Activated T-helper 1 cell treated with anti-CD3 and anti-CD28 coated beads, Interleukin-12 subunit alpha, Interleukin-12 subunit beta, Interleukin-2, Interleukin-4 antibody, amounts not matched to agents 30 ng/mL and 10 ng/mL and 1 ng/mL, durations not matched to agents 14 hours and 24 hours and 36 hours (primary cell): ENCODE results near the gene GDA. TPM values are rescaled to one million over a fixed set of nuclear protein-coding genes. Genes with fewer than 3 reads are reported as not detected.

Source experiments
- DNase-seq: peaks from one replicate; pipeline ENCODE4 v3.0.0; 2021; ENCODE audit warnings: low spot score
- H3K27ac Mint-ChIP-seq: one replicate; pipeline ENCODE4 v1.8.0; 2021; ENCODE audit warnings: mild to moderate bottlenecking, mixed read lengths
- H3K27me3 Mint-ChIP-seq: one replicate; pipeline ENCODE4 v1.8.0; 2022; ENCODE audit warnings: mild to moderate bottlenecking, moderate library complexity, mixed read lengths; ENCODE audit not compliant: insufficient read depth
- H3K36me3 Mint-ChIP-seq: one replicate; pipeline ENCODE4 v1.8.0; 2021; ENCODE audit warnings: low read depth, mixed read lengths
- H3K4me1 Mint-ChIP-seq: one replicate; pipeline ENCODE4 v1.8.0; 2021; ENCODE audit warnings: low read depth, mixed read lengths
- H3K4me3 Mint-ChIP-seq: one replicate; pipeline ENCODE4 v1.8.0; 2021; ENCODE audit warnings: mild to moderate bottlenecking, moderate library complexity, mixed read lengths
- H3K9me3 Mint-ChIP-seq: one replicate; pipeline ENCODE4 v1.8.0; 2021; ENCODE audit warnings: mixed read lengths
- intact Hi-C: fragments of 100-400 bp; cut with micrococcal nuclease; formaldehyde crosslinking; loops from one replicate; pipeline ENCODE4 v1.15.1; 2024
- total RNA-seq: library from RNA; stranded (reverse); gene quantifications from 2 replicates; pipeline ENCODE4 v1.2.3, GENCODE V29; 2022

The GDA gene
- total RNA-seq, 1 donor from 2014 or later = not detected

DNA sequence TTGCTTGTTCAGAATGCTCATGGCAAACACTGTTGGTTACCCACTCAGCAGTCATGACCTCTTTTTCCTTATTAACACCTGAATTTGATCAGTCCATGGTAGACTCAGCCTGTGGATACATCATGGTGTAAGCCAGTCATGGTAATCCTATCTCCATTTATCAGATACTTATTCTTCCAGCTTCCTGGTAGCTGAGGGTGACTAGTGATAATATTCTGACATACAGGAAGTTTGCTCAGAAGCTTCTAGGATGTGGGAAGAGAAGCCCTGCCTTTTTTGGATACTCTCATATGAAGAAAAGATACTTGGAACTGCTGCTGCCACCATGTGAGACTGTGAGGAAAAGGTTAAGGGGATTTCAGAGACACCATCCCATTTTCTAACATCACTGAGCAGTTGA lies 7.3 kb downstream of the GDA start:
- Mint-ChIP-seq H3K27me3 (no peaks in the 10 kb centered on the region), H3K27ac (no peak overlapping the region), H3K4me3 (no peak overlapping the region), H3K9me3 (no peaks in the 10 kb centered on the region), H3K36me3 (no peaks in the 10 kb centered on the region), H3K4me1 (no peaks in the 10 kb centered on the region)
- intact Hi-C loops = no loop called here
- no peak for DNase-seq

DNA sequence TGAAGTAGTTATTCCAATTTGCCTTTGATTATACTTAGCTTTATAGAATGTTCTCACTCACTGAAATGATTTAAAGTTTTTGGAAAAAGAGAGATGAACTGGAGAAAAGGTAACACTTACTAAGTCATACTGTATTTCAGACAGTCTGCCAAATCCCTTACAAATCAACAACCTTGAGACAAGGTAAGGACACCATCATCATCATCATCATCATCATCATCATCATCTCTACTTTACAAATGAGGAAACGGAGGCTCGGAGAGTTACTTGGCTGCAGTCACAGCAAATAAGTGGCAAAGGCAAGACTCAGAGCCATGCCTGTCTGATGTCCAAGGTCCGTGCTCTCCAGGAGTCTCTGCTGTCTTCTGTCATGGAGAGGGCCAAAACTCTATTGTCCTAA lies 9.4 kb downstream of the GDA start:
- intact Hi-C loops = no loop called here
- Mint-ChIP-seq H3K9me3 (no peaks in the 10 kb centered on the region), H3K4me3 (no peak overlapping the region)

DNA sequence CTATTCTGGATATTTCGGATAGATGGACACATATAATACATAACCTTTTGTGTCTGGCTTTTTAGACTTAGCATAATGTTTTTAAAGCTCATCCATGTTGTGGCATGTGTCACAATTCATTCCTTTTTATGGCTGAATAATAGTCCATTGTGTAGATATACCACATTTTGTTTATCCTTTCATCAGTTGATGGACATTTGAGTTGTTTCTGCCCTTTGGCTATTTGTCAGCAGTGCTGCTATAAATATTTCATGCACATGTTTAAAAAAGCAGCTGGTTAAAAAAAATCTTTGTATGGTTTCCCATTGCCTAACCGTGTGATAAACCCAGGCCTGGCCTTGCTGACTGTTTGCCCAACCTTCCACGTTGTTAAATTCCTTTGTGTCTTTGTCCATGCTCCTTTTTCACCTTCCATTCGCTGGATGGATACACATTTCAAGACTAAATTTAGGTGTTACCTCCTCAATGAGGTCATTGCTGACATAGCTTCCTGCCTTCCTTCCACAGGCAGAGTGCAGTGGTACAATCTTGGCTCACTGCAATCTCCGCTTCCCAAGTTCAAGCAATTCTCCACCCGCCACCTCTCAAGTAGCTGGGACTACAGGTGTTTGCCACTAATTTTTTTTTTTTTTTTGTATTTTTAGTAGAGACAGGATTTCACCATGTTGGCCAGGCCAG lies 11.3 kb downstream of the GDA start:
- intact Hi-C loops = no loop called here
- H3K27ac Mint-ChIP-seq = no peak overlapping the region
- H3K4me1 Mint-ChIP-seq = no peaks in the 10 kb centered on the region
- H3K9me3 Mint-ChIP-seq = no peaks in the 10 kb centered on the region
- H3K36me3 Mint-ChIP-seq = no peaks in the 10 kb centered on the region
- no peaks in the 10 kb centered on the region for H3K27me3 Mint-ChIP-seq
- DNase-seq = no peak
- no peak overlapping the region for H3K4me3 Mint-ChIP-seq

More for the DNA sequence above, 9.4 kb downstream of the GDA start:
- H3K27me3 Mint-ChIP-seq = no peaks in the 10 kb centered on the region
- H3K4me1 Mint-ChIP-seq = no peaks in the 10 kb centered on the region
- no peak for DNase-seq
- no peaks in the 10 kb centered on the region for H3K36me3 Mint-ChIP-seq
- H3K27ac Mint-ChIP-seq = no peak overlapping the region

DNA sequence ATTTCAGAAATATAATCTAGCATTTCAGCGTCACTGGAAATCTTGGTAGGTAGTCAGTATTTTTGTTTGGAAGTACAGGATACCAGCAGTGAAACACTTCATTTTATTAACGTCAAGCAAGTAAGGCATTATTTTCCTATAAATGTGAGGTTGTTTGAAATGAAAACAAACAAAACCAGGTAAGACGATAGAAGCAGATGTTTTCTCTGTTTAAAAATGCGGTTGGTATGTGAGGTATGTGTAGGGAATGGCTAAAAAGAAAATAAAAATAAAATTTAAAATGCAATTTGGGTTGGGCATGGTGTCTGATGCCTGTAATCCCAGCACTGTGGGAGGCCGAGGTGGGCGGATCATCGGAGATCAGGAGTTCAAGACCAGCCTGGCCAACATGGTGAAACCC lies 16.1 kb downstream of the GDA start:
- no peak for DNase-seq
- no peaks in the 10 kb centered on the region for H3K9me3 Mint-ChIP-seq
- intact Hi-C loops = no loop called here
- H3K27ac Mint-ChIP-seq = no peak overlapping the region
- H3K27me3 Mint-ChIP-seq = no peaks in the 10 kb centered on the region
- H3K36me3 Mint-ChIP-seq = no peaks in the 10 kb centered on the region
- no peak overlapping the region for H3K4me3 Mint-ChIP-seq
- no peaks in the 10 kb centered on the region for H3K4me1 Mint-ChIP-seq

DNA sequence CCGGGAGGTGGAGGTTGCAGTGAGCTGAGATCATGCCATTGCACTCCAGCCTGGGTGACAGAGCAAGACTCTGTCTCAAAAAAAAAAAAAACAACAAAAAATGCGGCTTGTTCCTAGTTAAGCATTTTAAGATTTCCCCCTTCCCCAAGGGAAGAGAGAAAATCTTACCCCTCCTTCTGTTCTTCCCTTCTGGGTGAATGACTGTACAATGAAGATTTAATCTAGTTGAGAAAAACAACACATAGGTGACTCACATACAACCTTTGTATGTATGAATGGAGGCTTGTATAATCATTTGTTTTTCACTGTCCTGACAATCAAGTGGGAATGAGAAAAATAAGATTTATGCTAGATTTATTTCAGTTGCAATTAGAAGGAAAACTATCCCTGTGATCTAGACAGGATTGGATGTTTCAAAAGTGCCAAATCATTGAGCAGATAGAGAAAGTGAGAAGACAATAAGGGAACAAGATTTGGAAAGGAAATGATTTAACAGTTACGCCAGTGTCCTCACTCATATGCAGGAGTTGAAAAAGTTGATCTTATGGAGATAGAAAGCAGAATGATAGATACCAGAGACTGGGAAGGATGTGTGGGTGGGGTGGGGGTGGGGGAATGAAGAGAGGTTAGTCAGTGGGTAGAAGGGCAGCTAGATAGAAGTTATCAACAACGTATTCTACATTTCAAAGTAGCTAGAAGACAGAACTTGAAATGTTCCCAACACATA lies 16.7 kb downstream of the GDA start:
- Mint-ChIP-seq H3K4me1 (no peaks in the 10 kb centered on the region), H3K27me3 (no peaks in the 10 kb centered on the region), H3K4me3 (no peak overlapping the region), H3K36me3 (no peaks in the 10 kb centered on the region), H3K27ac (no peak overlapping the region), H3K9me3 (no peaks in the 10 kb centered on the region)
- intact Hi-C loops = no loop called here
- no peak for DNase-seq

DNA sequence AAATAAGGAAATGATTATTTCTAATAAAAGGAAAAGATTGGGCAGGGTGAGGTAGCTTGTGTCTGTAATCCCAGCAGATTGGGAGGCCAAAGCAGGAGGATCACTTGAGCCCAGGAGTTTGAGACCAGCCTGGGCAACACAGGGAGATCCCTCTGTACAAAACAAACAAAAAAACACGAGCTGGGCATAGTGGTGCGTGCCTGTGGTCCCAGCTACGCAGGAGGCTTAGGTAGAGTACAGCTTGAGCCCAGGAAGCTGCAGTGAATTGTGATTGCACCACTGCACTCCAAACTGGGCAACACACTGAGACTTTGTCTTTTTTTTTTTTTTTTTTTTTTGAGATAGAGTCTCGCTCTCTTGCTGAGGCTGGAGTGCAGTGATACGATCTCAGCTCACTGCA lies 18.8 kb downstream of the GDA start:
- H3K36me3 Mint-ChIP-seq = no peaks in the 10 kb centered on the region
- intact Hi-C loops = no loop called here
- H3K27me3 Mint-ChIP-seq = no peaks in the 10 kb centered on the region

DNA sequence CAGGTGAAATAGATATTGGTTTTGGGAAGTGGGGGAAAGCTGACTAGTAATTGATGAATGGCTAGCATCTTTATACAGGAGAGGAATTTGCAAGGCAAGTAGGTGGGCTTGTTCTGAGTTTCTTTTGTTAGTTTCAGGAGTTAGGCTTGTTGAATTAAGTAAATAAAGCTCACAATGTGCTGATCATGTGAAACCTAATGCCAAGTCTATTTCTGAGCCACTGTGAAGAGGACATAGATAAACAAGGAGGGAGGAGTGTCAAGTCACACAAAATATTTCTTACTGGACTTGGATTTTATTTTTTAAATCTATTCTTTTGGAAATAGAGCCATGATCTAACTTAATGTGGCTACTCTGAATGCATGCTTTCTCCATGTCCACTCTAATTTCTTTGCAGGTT lies 19.9 kb downstream of the GDA start:
- H3K27me3 Mint-ChIP-seq = no peaks in the 10 kb centered on the region
- no peaks in the 10 kb centered on the region for H3K4me1 Mint-ChIP-seq
- no peak overlapping the region for H3K27ac Mint-ChIP-seq
- intact Hi-C loops = no loop called here
- no peak for DNase-seq
- H3K4me3 Mint-ChIP-seq = no peak overlapping the region
- H3K36me3 Mint-ChIP-seq = no peaks in the 10 kb centered on the region
- H3K9me3 Mint-ChIP-seq = no peaks in the 10 kb centered on the region

More for the DNA sequence above, 18.8 kb downstream of the GDA start:
- Mint-ChIP-seq H3K4me1 (no peaks in the 10 kb centered on the region), H3K27ac (no peak overlapping the region), H3K9me3 (no peaks in the 10 kb centered on the region), H3K4me3 (no peak overlapping the region)
- DNase-seq = no peak

DNA sequence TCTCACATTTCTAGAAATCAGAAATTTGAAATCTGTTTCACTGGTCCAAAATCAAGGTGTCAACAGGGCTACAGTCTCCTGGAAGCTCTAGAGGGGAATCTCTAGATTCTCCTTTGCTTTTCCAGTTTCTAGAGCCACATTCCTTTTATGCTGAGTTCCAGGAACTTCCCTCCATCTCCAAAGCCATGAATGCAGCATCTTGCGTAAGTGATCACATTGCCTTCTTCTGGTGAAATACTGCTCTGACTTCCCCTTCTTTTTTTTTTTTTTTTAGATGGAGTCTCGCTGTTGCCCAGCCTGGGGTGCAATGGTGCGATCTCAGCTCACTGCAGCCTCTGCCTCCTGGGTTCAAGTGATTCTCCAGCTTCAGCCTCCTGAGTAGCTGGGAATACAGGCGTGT lies 23.8 kb downstream of the GDA start:
- Mint-ChIP-seq H3K27ac (no peak overlapping the region), H3K27me3 (no peaks in the 10 kb centered on the region), H3K36me3 (no peaks in the 10 kb centered on the region), H3K9me3 (no peaks in the 10 kb centered on the region), H3K4me3 (no peak overlapping the region), H3K4me1 (no peaks in the 10 kb centered on the region)
- no peak for DNase-seq
- intact Hi-C loops = no loop called here

DNA sequence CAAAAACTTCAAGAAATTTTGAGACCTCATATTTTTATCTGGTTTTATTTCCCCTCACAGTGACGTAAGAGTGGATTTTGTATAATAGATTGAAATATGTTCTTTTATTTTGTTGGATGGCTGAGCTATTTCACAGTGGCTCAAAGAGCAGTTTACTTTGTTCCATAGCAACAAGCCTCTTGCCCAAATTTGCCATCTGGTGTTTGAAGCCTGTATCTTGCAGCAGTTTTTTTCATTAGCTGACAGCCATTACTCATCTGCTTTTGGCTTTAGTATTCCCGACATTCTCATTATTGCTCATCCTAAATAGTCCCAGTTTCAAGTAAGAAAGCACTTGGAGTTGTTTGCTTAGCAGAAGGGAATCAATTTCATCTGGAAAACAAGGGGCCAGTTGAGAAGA lies 36.3 kb downstream of the GDA start:
- Mint-ChIP-seq H3K9me3 (no peaks in the 10 kb centered on the region), H3K27me3 (peaks cover 3% of the 10 kb centered on the region), H3K4me3 (no peak overlapping the region), H3K4me1 (no peaks in the 10 kb centered on the region), H3K27ac (no peak overlapping the region), H3K36me3 (no peaks in the 10 kb centered on the region)
- DNase-seq = no peak
- intact Hi-C loops = no loop called here

DNA sequence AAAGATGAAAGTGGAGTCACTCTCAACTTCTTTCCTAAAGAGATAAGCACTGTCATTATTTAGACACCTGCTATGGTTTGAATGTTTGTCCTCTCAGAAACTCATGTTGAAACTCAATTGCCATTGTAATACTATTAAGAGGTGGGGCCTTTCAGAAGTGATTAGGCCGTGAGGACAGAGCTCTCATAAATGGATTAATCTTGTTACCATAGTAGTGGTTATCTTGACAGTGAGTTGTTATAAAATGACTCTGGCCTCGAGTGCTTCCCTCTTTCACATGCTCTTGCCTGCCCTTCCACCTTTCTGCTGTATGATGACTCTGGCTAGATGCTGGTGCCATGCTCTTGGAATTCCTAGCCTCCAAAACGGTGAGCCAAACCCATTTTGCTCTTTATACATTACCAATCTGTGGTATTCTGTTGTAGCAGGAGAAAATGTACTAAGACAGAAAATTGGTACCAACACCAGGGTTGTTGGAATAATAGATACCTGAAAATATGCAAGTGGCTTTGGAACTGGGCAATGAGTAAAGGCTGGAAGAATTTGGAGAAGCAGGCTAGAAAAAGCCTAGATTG lies 38.0 kb downstream of the GDA start:
- Mint-ChIP-seq H3K27me3 (peaks cover 3% of the 10 kb centered on the region), H3K27ac (no peak overlapping the region), H3K4me3 (no peak overlapping the region), H3K9me3 (no peaks in the 10 kb centered on the region), H3K4me1 (no peaks in the 10 kb centered on the region), H3K36me3 (no peaks in the 10 kb centered on the region)
- DNase-seq = no peak
- intact Hi-C loops = no loop called here

DNA sequence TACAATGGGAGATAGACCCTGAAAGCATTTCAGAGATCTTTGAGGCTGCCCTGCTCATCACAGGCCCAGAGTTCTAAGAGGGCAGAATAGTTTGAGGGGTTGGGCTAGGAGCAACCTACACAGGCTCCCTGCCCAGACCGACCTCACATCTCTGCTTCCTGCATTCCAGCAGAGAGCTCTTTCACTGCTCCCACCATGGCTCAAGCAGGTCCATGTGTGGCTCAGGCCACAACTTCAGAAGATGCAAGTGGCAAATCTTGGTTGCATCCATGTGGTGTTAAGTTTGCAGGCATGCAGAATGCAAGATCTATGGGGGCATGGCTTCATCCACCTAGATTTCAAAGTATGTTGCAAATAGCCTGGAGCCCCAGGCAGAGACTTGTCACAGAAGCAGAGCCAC lies 39.0 kb downstream of the GDA start:
- H3K4me3 Mint-ChIP-seq = no peak overlapping the region
- no peaks in the 10 kb centered on the region for H3K36me3 Mint-ChIP-seq
- H3K9me3 Mint-ChIP-seq = no peaks in the 10 kb centered on the region
- H3K4me1 Mint-ChIP-seq = no peaks in the 10 kb centered on the region
- DNase-seq = no peak
- H3K27ac Mint-ChIP-seq = no peak overlapping the region
- intact Hi-C loops = no loop called here
- H3K27me3 Mint-ChIP-seq = peaks cover 3% of the 10 kb centered on the region

DNA sequence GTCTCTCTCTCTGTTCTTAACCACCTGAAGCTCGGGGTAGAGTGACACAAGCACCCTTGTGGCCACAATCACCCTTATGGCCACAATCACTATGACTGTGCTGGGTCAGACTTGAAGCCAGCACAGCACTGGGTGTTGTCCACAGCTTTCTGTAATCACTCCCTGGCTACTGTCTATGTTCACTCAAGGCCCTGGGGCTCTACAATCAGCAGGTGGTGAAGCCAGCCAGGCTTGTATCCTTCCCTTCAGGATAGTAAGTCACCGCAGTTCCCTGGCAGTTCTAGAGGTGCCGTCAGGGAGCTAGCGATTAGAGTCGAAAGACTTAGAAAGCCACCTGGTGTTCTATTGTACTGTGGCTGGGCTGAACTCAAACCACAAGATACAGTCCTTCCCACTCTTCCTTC lies 44.2 kb downstream of the GDA start:
- Mint-ChIP-seq H3K27me3 (peaks cover 2% of the 10 kb centered on the region), H3K4me3 (no peak overlapping the region), H3K4me1 (no peaks in the 10 kb centered on the region), H3K9me3 (no peaks in the 10 kb centered on the region), H3K27ac (no peak overlapping the region), H3K36me3 (no peaks in the 10 kb centered on the region)
- DNase-seq = no peak
- intact Hi-C loops = no loop called here

DNA sequence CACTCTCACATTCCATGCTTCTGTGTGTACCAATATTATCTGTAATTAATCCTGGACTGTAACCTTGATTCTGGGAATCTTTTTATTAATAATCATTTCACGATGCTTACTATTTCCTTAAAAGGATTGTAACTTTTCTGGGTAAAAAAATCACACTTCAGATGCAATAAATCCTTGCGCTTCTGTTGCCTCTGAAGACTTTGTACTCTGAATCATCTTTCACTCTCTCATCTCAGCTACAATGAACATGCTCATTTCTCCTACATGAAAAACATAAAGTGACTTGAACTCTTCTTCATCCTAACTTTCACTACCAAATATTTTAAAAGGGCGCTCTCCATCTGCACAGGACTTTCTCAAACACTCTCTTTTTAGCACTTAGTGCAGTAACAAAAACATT lies 50.0 kb downstream of the GDA start:
- no peaks in the 10 kb centered on the region for H3K4me1 Mint-ChIP-seq
- intact Hi-C loops = no loop called here
- H3K27me3 Mint-ChIP-seq = peaks cover 4% of the 10 kb centered on the region
- H3K27ac Mint-ChIP-seq = no peak overlapping the region
- no peaks in the 10 kb centered on the region for H3K9me3 Mint-ChIP-seq
- H3K36me3 Mint-ChIP-seq = no peaks in the 10 kb centered on the region
- no peak overlapping the region for H3K4me3 Mint-ChIP-seq
- no peak for DNase-seq
